Vagina (tissue), 2 donors: Measurements from ENCODE around the gene SENP6.

Experiments
- CTCF ChIP-seq, 3 experiments: fragments of 450-650 bp in 2 of 3; fragments of 200-600 bp in 1 of 3; sonication (generic) in 1 of 3; IDR thresholded peaks; one replicate each; pipeline ENCODE4 v1.5.1; 2017 to 2019; ENCODE audit warnings: antibody characterized with exemption in 3 of 3, mild to moderate bottlenecking in 2 of 3, moderate library complexity in 2 of 3
- POLR2AphosphoS5 ChIP-seq, 2 donors: sonication (generic); formaldehyde crosslinking; IDR thresholded peaks; one replicate each; pipeline ENCODE4 v1.9.0; 2017; ENCODE audit warnings: antibody characterized with exemption in 2 of 2, mild to moderate bottlenecking in 2 of 2, low read depth in 1 of 2; ENCODE audit not compliant: insufficient read depth in 1 of 2

- TF ChIP-seq CTCF (IDR thresholded peaks at IDR 0.05) (no peak), POLR2AphosphoS5 (IDR thresholded peaks at IDR 0.05; ENCODE audit: insufficient read depth in 1 of 2, low read depth in 1 of 2) (no peak)
Measured at GRCh38 chr6:75743971-75744370, 142.3 kb downstream of the SENP6 start.
